A549 (cell line): ENCODE data around the gene LYPD3. TPM values are rescaled to one million over a fixed set of nuclear protein-coding genes. Genes with fewer than 3 reads are reported as not detected.

ENCODE experiments used
- ATAC-seq, 2 experiments: fragments of 200-7000 bp in 1 of 2; fragments of >200 bp in 1 of 2; cut with Nextera tagmentation in 1 of 2; cut with Tn5 transposase in 1 of 2; 3 replicates each; pipeline versions ENCODE4 v1.8.0 to v1.9.1; 2018 to 2020; ENCODE audit warnings: mild to moderate bottlenecking in 1 of 2, moderate library complexity in 1 of 2
- CTCF ChIA-PET: fragments of 300-600 bp; sonication (Branson Sonifier 250); formaldehyde crosslinking; extraction: SDS; loops from one replicate; lab custom pipeline; 2021; ENCODE audit warnings: antibody characterized with exemption, inconsistent platforms; lab: Yijun Ruan, JAX
- POLR2A ChIA-PET: fragments of 350-600 bp; formaldehyde crosslinking; extraction: SDS; loops from one replicate; lab custom pipeline; 2021; ENCODE audit warnings: antibody characterized with exemption, inconsistent platforms; lab: Yijun Ruan, JAX
- DNase-seq, 2 experiments: peaks; one replicate each; pipeline versions ENCODE4 v3.0.0 to v3.0.0-alpha.2; 2011 to 2016; ENCODE audit warnings: low read depth in 1 of 2, low spot score in 1 of 2
- FAIRE-seq: peaks from 2 replicates; lab custom pipeline; 2011; peaks lifted over from hg19 to GRCh38; lab: Jason Lieb, UNC
- H3K27ac ChIP-seq, 2 experiments: fragments of >200 bp; sonication (Bioruptor Twin); formaldehyde crosslinking; 3 replicates each; pipeline ENCODE4 v1.5.1; 2016 to 2017
- H3K4me1 ChIP-seq: fragments of >200 bp; sonication (Bioruptor Twin); formaldehyde crosslinking; 3 replicates; pipeline ENCODE4 v1.6.1; 2016
- H3K4me2 ChIP-seq: fragments of >200 bp; sonication (Bioruptor Twin); formaldehyde crosslinking; 3 replicates; pipeline ENCODE4 v1.6.1; 2016
- H3K4me3 ChIP-seq: fragments of >200 bp; sonication (Bioruptor Twin); formaldehyde crosslinking; 3 replicates; pipeline ENCODE4 v1.5.1; 2016
- H3K9me3 ChIP-seq: fragments of >200 bp; sonication (Bioruptor Twin); formaldehyde crosslinking; 3 replicates; pipeline ENCODE4 v1.6.1; 2016
- CBX8 ChIP-seq: fragments of 200-600 bp; sonication (generic); IDR thresholded peaks from 2 replicates; pipeline ENCODE4 v1.6.1; 2016
- CEBPB ChIP-seq, 2 experiments: fragments of >200 bp in 1 of 2; sonication (Bioruptor Twin) in 1 of 2; formaldehyde crosslinking in 1 of 2; IDR thresholded peaks; 2 replicates each; pipeline ENCODE4 v1.6.1; 2012 to 2016
- FOSB ChIP-seq: fragments of 250-450 bp; sonication (Bioruptor Pico); IDR thresholded peaks from 2 replicates; pipeline ENCODE4 v1.5.0; 2020; ENCODE audit warnings: mild to moderate bottlenecking, moderate library complexity
- FOSL2 ChIP-seq, 2 experiments: fragments of 450-650 bp in 1 of 2; fragments of >200 bp in 1 of 2; sonication (Bioruptor Twin) in 1 of 2; formaldehyde crosslinking; IDR thresholded peaks; 2 replicates each; pipeline versions ENCODE4 v1.5.0 to v1.6.1; 2016 to 2020; ENCODE audit warnings: mild to moderate bottlenecking in 1 of 2, moderate library complexity in 1 of 2
- FOXS1 ChIP-seq: fragments of 250-450 bp; sonication (Bioruptor Pico); IDR thresholded peaks from 2 replicates; pipeline ENCODE4 v1.5.0; 2020; ENCODE audit warnings: mild to moderate bottlenecking, moderate library complexity
- HDAC2 ChIP-seq: fragments of 200-600 bp; sonication (generic); IDR thresholded peaks from 2 replicates; pipeline ENCODE4 v1.6.1; 2016
- KDM1A ChIP-seq: fragments of 200-600 bp; sonication (generic); IDR thresholded peaks from 2 replicates; pipeline ENCODE4 v1.6.1; 2016; ENCODE audit warnings: low read depth, mild to moderate bottlenecking
- MAZ ChIP-seq: fragments of 150-350 bp; IDR thresholded peaks from 2 replicates; pipeline ENCODE4 v1.6.1; 2014; ENCODE audit warnings: antibody characterized with exemption, low read depth, low read length, borderline replicate concordance
- NPAS2 ChIP-seq: fragments of 250-450 bp; sonication (Bioruptor Pico); IDR thresholded peaks from 2 replicates; pipeline ENCODE4 v1.8.0; 2022; ENCODE audit warnings: mild to moderate bottlenecking, moderate library complexity, borderline replicate concordance
- NR3C1 ChIP-seq: fragments of >200 bp; sonication (Bioruptor Twin); formaldehyde crosslinking; IDR thresholded peaks from 3 replicates; pipeline ENCODE4 v1.6.1; 2017
- PHF8 ChIP-seq: fragments of 200-600 bp; sonication (generic); IDR thresholded peaks from 2 replicates; pipeline ENCODE4 v1.6.1; 2016; ENCODE audit warnings: low read depth, mild to moderate bottlenecking, antibody characterized with exemption, moderate library complexity, borderline replicate concordance
- RAD21 ChIP-seq, 2 experiments: fragments of >200 bp in 1 of 2; sonication (Bioruptor Twin) in 1 of 2; formaldehyde crosslinking in 1 of 2; IDR thresholded peaks in 1 of 2; conservative IDR thresholded peaks in 1 of 2; 2 replicates in 1 of 2; 3 replicates in 1 of 2; pipeline ENCODE4 v1.6.1; 2012 to 2018; ENCODE audit warnings: inconsistent platforms in 1 of 2
- USF2 ChIP-seq: fragments of 450-650 bp; IDR thresholded peaks from 2 replicates; pipeline ENCODE4 v1.6.1; 2014; ENCODE audit warnings: antibody characterized with exemption
- ZFP36 ChIP-seq: fragments of 450-650 bp; IDR thresholded peaks from 2 replicates; pipeline ENCODE4 v1.6.1; 2014; ENCODE audit warnings: borderline replicate concordance; ENCODE audit not compliant: partially characterized antibody
- ZSCAN20 ChIP-seq: fragments of 250-450 bp; sonication (Bioruptor Pico); IDR thresholded peaks from 2 replicates; pipeline ENCODE4 v1.8.0; 2022; ENCODE audit warnings: mild to moderate bottlenecking, moderate library complexity
- WGBS: methylation state at CpG from one replicate; pipeline ENCODE4 v1.1.6; 2017; ENCODE audit errors: missing lambda C conversion rate; 5-methylcytosine and 5-hydroxymethylcytosine counted together
- polyA plus RNA-seq, 4 experiments: library from polyadenylated mRNA; depleted of rRNA in 3 of 4; stranded (reverse); fragments of >200 nt; fragmentation: RNase III in 1 of 4; extraction: RNeasy Plus Mini Kit Qiagen cat#74134 plus additional on column Dnase treatment in 1 of 4; gene quantifications; 2 replicates in 3 of 4; 3 replicates in 1 of 4; pipeline ENCODE4 v1.2.3, GENCODE V29; 2011 to 2017
- TF ChIP-seq, protein P1 (sequence below): fragments of 250-450 bp; sonication (Bioruptor Pico); IDR thresholded peaks from 2 replicates; pipeline ENCODE4 v1.5.0; 2021; ENCODE audit warnings: mild to moderate bottlenecking, moderate library complexity, borderline replicate concordance

Gene LYPD3
- polyA plus RNA-seq, 2 of the 4 experiments (the other 2 are of a cell fraction): 0.27 to 0.43 TPM

DNA sequence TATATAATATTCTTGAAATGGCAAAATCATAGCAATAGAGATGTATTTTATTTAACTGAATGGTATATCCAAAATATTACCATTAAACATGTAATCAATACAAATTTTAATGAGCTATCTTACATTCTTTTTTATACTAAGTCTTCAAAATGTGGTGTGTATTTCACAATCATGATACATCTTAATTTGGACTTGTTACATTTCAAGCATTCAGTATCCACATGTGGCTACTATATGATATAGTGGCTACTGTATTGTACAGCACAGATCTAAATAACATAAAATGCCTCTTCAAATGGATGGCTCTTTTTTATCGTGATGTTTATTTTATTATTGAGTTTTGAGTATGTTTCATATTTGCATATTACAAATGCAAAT is 42.7 kb downstream of the LYPD3 start:
- DNase-seq: no peak
- TF ChIP-seq CEBPB (IDR thresholded peaks at IDR 0.05): no peak
- TF ChIP-seq FOSL2 (IDR thresholded peaks at IDR 0.05): no peak
- no peak for TF ChIP-seq FOSL2 (CRISPR knock-in tag; IDR thresholded peaks at IDR 0.05)
- TF ChIP-seq, protein P1, sequence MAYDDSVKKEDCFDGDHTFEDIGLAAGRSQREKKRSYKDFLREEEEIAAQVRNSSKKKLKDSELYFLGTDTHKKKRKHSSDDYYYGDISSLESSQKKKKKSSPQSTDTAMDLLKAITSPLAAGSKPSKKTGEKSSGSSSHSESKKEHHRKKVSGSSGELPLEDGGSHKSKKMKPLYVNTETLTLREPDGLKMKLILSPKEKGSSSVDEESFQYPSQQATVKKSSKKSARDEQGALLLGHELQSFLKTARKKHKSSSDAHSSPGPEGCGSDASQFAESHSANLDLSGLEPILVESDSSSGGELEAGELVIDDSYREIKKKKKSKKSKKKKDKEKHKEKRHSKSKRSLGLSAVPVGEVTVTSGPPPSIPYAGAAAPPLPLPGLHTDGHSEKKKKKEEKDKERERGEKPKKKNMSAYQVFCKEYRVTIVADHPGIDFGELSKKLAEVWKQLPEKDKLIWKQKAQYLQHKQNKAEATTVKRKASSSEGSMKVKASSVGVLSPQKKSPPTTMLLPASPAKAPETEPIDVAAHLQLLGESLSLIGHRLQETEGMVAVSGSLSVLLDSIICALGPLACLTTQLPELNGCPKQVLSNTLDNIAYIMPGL (CRISPR knock-in tag): no peak
- no peak for TF ChIP-seq MAZ
- TF ChIP-seq RAD21 (conservative IDR thresholded peaks at IDR 0.05 in 1 of 2, IDR thresholded peaks at IDR 0.05 in 1 of 2): no peak
- TF ChIP-seq USF2: no peak
- no peak for TF ChIP-seq FOSB (CRISPR knock-in tag)
- TF ChIP-seq ZSCAN20 (CRISPR knock-in tag): no peak
- TF ChIP-seq ZFP36: no peak
- TF ChIP-seq KDM1A: no peak
- no peak for TF ChIP-seq PHF8
- TF ChIP-seq CBX8: no peak
- no peak for TF ChIP-seq NPAS2 (CRISPR knock-in tag)
- TF ChIP-seq HDAC2: no peak
- WGBS: 60% methylated on average over 1 of the region's 1 CpG
- ChIA-PET POLR2A (no interaction called here), CTCF (interaction anchor here (1.5 to 11.1 kb wide), 3 partner anchors 19 to 97 kb away, joined by 4 to 71 read pairs (median 6); no protein-coding TSS in a partner anchor)
- FAIRE-seq: peak; percentile 76
- no peaks in the 10 kb centered on the region for H3K4me1 ChIP-seq
- H3K27ac ChIP-seq: no peak overlapping the region
- no peak overlapping the region for H3K4me3 ChIP-seq
- no peak for ATAC-seq
- H3K9me3 ChIP-seq: no peaks in the 10 kb centered on the region
- H3K4me2 ChIP-seq: no peak overlapping the region

GRCh38 chr19:43422000-43422688 is 43.3 kb downstream of the LYPD3 start:
- no peak overlapping the region for H3K27ac ChIP-seq
- WGBS: 58% methylated on average over 2 of the region's 2 CpGs
- peak; percentile 68 for FAIRE-seq
- ChIA-PET CTCF (interaction anchor here (1.5 to 11.1 kb wide), 4 partner anchors 18 to 316 kb away, joined by 3 to 71 read pairs (median 5); no protein-coding TSS in a partner anchor), POLR2A (no interaction called here)
- no peak for DNase-seq
- no peak for TF ChIP-seq FOSL2 (IDR thresholded peaks at IDR 0.05)
- no peak for TF ChIP-seq FOSL2 (CRISPR knock-in tag; IDR thresholded peaks at IDR 0.05)
- TF ChIP-seq NR3C1: no peak
- no peaks in the 10 kb centered on the region for H3K4me1 ChIP-seq
- no peak for ATAC-seq
- H3K9me3 ChIP-seq: no peaks in the 10 kb centered on the region
- no peak overlapping the region for H3K4me2 ChIP-seq
- no peak overlapping the region for H3K4me3 ChIP-seq

DNA sequence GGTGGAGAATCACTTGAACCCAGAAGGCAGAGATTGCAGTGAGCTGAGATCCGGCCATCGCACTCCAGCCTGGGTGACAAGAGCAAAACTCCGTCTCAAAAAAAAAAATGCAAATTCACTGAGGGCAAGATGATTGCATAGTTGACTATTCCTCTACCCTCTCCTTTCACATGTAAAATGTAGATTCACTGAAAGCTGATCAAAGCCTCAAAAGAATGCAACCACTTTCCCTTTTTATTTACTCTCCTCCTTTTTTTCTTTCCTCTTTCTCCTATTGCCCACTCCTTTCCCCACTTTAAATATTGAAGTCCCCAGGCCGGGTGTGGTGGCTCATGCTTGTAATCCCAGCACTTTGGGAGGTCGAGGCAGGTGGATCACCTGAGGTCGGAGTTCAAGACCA is 44.5 kb downstream of the LYPD3 start:
- no peak for TF ChIP-seq FOXS1 (CRISPR knock-in tag)
- TF ChIP-seq, all 56 proteins: peak for 0
- ChIA-PET POLR2A (no interaction called here), CTCF (interaction anchor here (0.6 to 11.1 kb wide), 5 partner anchors 11 to 1105 kb away, joined by 3 to 71 read pairs (median 3); no protein-coding TSS in a partner anchor)
- WGBS: 55% methylated on average over 6 of the region's 6 CpGs
- Histone ChIP-seq H3K9me3 (no peaks in the 10 kb centered on the region), H3K4me3 (no peak overlapping the region), H3K4me1 (no peaks in the 10 kb centered on the region), H3K27ac (no peak overlapping the region), H3K4me2 (no peak overlapping the region)
- ATAC-seq: no peak
- FAIRE-seq: no peak
- DNase-seq: no peak
